NCI-H526 (cell line): ENCODE data around the gene IZUMO4.
A peak's percentile ranks its signal among the peaks of the same experiment; 100 is the strongest.

Source experiments
- DNase-seq, 2 experiments: peaks; one replicate each; lab custom pipeline; 2025; lab: John Stamatoyannopoulos, UW

The IZUMO4 gene, protein sequence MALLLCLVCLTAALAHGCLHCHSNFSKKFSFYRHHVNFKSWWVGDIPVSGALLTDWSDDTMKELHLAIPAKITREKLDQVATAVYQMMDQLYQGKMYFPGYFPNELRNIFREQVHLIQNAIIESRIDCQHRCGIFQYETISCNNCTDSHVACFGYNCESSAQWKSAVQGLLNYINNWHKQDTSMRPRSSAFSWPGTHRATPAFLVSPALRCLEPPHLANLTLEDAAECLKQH

DNA sequence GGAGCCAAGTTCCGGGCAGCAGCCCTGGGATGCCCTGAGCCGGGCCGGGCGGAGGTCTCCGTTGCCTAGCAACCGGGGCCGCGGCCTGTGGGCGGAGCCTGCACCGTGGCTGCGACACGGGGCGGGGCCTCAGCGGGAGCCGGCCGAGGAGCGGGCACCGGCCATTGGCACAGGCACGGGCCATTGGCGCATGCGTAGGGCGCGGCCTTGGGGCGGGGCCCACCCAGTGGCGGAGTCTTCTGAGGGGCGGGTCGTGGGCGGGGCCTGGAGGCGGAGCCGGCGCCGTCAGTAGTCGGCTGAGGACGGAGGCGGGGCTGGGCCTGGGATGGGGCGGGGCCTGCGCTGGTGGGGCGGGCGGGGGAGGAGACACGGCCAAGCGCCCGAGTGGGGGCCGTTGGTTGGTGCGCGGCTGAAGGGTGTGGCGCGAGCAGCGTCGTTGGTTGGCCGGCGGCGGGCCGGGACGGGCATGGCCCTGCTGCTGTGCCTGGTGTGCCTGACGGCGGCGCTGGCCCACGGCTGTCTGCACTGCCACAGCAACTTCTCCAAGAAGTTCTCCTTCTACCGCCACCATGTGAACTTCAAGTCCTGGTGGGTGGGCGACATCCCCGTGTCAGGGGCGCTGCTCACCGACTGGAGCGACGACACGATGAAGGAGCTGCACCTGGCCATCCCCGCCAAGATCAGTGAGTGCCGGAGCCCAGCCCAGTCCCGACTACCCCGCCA lies at the start of gene IZUMO4:
TSS of gene IZUMO4 (plus strand) at position 436 of the 723 bp plus-strand sequence. CDS start at position 467, 31 bp downstream.
- DNase-seq: peak; percentile 86 to 98

DNA sequence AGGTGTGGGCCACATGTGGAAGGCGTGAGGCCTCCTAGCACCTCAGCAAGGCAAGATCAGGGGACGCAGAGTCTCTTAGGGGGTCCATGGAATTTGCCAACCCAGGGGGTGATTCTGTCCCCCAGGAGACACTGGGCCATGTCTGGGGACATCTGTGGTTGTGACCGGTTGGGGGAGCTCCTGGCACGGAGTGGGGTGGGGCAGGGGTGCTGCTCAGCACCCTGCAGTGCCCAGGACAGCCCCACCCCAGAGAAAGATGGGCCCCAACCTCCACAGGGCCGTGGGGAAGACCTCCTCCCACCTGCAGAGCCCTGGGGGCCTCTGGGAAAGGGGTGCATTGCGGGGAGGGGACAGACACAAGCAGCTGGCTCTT lies 49.7 kb upstream of the IZUMO4 start:
- no peak for DNase-seq

DNA sequence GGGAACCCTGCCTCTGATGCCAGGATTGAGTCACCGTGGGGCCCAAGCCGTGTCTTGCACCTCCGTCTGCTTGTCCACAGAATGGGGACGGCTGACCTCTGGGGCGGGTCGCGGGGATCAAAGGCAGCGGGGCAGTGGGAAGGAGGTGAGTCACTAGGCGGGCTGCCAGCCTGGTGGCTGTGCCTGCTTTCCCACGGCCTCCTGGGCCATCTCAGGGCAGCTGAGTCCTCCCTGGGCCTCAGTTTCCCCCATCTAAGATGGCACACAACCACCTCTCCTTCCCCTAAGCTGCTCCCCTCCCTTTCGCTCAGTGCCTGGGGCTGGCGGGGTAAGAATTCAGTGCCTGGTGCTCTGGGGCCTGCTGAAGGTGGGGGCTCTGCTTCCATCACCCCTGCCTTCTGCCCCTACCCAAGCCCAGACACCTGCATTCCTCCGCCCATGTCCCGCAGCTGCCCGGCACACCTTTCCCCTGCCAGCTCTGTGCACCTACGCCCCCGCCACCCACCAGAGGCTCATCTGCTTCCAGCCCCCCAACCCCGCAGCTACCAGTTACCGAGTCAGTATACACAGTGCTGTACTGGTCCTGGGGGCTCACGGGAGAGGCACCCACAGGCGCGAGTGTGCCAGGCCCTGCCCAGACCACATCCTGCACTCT lies 49.1 kb upstream of the IZUMO4 start:
- no peak for DNase-seq

DNA sequence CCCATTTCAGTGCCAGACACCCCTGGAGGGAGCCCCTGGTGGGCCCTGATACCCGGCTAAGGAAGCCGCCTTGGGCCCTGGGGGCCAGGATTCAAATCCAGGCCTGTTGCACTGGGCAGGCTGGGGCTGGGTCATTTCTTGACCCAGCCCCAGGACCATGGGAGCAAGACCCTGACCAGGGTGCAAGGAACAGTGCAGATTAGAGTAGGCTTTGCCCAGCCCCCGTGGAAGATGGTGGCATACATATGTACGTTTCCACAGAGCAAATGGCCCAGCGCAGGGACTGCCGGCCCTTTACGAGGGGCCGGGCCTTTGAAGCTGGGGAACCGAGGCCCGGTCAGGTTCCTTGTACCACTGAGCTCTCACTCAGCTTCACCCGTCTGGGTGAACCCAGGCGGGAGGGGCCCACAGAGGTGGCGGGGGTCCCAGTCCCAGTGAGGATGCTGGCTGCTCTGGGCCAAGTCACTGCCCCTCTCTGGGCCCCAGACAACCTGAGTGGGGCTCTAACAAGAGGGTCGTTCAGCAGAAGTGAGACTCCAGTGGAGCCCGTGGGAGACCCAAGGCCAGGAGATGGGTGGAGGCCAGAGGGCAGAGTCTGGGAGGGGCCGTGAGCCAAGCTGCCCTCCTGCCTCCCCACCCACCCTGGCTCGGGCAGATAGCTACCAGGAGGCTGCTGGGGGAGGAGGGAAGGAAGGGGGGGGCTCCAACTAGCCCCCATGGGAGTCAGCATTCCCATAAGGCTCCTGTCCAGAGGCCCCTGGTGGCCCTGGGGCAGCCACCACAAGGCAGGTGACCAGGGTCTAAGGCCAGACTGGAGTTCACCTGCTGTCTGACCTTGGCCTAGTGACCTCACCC lies 48.4 kb upstream of the IZUMO4 start:
- no peak for DNase-seq

DNA sequence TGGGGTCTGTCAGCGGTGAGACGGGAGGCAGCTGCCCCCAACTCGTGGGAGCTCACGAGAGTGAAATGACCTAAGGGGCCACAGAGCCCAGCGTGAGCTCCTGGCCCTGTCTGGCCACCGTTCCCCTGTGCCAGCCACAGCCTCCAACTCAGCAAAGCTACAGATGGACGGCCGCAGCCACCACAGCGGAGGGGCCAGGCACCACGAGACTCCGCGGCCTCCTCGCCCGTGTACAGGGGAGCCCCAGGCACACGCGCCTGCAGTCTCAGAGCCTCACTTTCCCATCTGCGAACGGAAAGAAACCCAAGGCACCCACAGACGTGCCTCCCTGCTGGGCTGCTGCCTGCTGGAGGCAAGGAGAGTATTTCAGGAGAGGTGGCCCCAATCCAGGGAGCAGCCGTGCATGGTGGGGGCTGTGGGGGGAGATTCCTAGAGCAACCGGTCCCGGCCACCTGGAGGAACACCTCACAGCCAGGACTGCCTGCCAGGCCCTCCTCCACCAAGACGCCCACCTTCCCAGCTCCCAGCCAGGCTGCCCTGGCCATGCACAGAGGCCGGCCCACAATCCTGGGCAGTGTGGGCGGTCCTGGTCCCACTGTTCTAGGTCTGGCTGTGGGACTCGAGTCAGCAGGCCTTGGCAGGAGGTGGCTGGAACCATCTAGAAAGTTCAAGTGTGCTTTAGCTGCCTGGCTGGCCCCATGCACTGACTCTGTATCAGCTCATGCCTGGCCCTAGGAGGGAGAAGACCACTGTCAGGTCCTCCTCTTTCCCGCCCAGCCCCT lies 47.6 kb upstream of the IZUMO4 start:
- no peak for DNase-seq

DNA sequence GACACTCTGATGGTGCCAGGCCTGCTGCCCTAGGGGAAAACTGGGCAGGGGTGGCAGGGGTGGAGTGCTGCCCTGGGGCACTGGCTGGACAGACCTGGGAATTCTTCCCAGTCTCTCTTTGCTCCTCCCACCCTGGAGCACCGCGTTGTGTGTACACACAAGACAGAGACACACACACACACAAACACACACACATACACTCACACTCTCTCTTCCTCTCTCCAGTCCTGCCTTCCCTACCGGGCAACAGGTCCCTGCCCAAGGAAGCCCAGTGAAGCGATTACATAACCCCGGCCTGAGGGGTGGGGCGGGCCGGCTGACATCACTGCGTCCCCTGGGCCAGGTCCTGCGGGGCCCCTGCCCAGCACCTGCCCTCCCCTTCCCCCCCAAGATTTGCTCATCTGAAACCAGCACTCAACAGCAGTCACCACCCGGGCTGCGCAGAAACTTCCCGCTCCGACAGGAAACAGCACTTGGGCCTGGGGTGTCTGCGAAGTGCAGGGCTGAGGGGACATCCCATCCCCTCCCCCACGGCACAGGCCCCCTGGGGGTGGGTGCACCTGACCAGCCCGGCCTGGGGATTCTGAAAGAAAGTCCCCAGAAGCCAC lies 46.9 kb upstream of the IZUMO4 start:
- peak in 1 of 2 experiments; percentile 44 for DNase-seq

DNA sequence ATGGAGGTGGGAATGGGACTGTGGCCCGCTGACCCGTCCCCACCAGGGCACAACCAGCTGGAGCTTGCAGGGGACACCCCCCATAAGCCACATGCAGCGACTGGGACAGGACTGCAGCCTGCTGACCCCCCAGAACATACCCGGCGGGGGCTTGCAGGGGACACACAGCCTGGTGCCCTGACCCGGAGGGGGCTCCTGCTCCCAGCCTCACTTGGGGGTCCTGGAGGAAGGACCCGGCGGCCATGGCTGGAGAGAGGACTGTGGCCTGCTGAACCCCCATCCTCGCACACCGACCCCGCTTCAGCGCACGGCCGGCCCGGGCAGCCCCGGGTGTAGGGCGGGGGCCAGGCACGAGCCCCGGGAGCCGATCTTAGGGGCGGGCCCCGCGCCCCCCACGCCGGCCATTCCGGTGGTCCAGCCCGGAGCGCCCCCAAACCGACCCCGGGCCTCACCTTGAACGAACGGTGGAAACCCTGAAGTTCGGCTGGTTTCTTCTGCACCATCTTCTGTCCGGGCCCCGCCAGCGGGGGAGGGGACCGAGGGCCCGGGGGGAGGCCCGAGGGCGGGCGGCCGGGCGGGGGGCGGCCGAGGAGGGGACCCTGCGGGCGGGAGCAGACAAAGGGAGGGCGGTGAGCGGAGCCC lies 46.2 kb upstream of the IZUMO4 start:
- peak in 1 of 2 experiments; percentile 35 for DNase-seq

DNA sequence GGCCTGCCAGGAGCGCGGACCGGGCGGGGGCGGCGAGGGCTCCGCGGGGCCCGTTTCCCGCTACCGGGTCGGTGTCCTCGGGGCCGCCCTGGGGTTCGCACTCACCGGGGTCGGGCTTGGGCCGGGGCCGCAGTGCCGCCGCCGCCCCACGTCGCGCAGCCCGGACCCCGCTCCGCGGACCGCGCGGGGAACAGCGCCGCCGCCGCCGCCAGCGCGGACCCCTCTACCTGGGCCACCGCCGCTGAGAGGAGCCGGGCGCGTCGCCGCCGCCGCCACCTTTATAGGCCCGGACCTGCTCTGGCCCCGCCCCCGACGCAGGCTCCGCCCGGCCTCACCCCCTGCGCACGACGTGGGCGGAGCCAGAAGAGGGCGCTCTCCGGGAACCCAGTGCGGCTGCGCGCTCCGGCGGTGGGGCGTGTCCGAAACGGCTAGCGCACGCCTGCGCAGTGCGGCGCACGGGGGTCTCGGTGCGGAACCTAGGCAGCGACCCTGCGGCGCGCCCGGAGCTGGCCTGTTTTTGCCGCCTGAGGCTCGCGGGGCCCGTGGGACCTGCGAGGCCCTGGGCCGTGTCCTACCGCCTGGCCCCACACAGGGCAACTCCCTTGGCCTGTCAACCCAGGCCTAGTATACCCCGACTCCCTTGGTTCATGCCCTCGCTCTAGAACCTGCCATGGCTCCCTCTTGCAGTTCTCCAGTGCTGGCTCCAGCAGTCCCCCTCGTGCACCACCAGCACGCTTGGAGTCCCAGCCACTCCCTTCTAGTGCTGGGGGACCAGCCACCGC lies 45.5 kb upstream of the IZUMO4 start, which contains the start of gene MKNK2:
TSS of gene MKNK2 (minus strand) at position 254 of the 782 bp plus-strand sequence. CDS start 393 bp downstream, outside the sequence.
- DNase-seq: peak in 1 of 2 experiments; percentile 86

DNA sequence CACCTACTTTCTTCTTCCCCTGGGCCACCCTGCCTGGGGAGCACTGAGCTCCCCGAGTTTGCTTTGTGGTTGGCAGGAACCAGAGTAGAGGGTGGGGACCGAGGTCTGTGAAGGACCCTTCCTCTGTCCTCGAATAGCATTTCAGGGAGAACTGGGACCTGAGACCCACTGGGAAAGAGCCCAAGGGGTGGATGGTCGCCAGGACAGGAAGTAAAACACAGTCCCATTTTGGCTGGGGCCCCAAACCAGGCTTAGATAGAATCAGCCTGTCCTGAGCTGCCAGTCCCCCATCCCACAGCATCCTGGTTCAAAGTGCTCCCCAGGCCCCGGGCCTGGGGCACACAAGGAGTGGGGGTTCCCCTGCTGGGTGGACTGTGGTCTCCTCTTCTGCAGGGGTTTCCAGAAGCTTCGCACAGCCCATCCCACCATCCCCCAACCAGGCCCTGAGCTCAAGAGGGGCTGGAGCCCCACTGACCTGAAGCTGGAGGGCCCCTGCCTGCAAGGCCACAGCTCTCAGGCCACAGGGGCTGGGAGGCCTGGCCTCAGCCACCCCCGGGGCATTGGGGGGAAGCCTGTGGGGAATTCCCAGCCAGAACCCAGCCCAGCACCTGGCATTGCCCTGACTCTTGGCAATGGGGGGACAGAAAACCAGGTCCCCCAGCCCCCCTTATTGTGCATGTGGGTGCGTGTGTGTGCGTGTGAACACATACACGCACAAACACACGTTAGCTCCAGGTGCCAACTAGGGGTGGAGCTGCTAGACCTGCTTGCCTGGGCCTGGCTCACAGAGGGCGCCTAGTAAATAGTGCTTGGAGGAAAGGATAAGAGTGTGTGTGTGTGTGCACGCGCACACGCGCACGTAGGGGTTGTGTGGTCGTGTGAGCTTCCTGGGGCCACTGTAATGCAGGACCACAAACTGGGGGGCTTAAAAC lies 44.7 kb upstream of the IZUMO4 start:
- DNase-seq: no peak

DNA sequence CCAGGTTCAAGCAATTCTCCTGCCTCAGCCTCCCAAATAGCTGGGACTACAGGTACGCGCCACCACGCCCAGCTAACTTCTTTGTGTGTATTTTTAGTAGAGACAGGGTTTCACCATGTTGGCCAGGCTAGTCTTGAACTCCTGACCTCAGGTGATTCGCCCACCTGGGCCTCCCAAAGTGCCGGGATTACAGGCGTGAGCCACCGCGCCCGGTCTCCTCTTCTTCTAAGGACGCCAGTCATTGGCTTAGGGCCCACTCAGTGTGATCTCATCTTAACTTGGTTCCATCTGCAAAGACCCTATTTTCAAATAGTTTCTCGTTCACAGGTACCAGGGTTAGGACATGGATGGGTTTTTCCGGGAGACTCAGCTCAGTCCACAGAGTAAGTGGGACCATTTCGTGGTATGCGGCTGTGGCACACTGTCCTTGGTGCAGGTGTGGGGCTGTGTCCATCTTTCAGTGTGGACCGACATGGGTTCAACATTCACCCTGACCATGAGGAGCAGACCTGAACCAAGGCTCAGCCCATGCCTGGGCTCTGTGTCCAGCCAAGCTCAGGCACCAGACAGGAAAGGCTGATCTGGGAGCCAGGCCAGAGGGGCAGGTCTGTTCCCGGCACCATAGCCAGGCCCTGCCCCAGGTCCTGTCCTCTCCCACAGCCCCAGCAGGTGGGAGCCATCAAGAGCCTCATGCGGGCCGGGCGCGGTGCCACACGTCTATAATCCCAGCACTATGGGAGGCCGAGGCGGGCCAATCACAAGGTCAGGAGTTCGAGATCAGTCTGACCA lies 42.9 kb upstream of the IZUMO4 start:
- no peak for DNase-seq

DNA sequence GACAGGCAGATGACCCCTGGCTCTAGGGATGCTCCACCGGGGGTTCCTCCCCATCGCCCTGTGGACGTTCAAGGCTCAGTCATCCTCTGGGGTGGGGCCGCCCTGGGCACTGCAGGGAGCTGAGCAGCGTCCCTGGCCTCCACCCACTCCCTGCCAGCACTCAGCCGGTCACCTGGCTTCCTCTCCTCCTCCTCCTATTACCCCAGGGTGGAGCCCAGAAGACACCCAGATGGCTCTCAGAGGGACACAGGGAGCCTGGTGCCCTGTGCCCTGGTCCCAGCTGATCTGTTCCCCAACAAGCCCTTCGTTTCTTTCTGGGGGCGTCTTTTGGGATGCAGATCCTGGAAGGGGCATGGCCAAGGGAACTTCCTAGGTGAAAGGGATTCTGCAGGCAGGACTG lies 42.0 kb upstream of the IZUMO4 start:
- DNase-seq: no peak

DNA sequence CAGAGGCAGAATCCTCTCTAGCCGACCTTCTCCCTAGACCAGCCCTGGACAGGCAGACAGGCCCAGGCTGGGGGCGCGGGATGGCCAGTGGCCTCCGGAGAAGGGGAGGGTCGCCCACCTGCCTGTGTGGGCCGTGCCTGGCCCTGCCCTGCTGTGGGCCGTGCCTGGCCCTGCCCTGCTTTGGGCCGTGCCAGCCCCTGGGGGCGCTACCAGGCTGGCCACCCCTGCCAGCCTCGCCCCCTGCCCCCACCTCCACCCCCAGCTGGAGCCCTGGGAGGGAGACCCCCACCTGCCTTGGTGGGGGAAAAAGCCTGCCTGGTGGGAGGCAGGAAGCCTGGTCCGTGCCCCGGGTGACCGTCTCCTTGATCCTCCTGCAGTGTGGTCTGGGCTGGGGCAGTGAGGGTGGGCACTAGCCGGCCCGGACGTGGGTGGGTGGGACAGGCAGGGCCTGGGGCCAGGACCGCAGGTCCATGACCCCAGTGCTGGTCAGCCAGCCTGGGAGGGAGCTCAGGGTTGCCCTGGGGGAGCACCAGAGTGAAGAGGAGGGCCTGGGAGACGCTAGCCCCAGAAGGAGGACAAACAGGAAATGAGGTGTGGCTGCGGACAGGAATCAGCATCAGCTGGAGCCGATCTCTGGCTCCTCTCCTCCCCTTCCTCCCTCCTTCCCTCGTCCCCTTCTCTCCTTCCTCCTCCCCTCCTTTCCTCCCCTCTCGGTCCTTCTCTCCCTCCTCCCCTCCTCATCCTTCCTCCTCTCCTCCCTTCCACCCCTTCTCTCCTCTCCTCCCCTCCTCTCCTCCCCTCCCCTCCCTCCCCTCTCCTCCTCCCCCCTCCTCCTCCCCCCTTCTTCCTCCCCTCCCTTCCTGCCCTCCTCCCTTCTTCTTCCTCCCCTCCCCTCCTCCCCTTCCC lies 40.5 kb upstream of the IZUMO4 start:
- DNase-seq: no peak

DNA sequence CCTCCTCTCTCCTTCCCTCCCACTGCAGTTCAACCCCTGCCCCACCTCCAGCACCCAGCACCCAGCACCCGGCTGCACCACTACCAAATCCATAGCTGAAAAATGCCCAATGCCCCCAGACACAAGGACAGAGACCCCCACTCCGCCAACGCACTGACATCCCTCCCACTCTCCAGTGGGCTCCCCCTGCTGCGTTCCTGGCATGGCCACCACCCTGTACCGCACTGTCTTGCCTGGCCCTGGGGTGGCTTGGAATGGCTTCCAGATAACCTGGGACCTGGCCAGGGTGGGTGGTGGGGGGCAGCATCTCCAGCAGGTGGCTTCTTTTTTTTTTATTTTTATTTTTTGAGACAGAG lies 39.9 kb upstream of the IZUMO4 start:
- no peak for DNase-seq

DNA sequence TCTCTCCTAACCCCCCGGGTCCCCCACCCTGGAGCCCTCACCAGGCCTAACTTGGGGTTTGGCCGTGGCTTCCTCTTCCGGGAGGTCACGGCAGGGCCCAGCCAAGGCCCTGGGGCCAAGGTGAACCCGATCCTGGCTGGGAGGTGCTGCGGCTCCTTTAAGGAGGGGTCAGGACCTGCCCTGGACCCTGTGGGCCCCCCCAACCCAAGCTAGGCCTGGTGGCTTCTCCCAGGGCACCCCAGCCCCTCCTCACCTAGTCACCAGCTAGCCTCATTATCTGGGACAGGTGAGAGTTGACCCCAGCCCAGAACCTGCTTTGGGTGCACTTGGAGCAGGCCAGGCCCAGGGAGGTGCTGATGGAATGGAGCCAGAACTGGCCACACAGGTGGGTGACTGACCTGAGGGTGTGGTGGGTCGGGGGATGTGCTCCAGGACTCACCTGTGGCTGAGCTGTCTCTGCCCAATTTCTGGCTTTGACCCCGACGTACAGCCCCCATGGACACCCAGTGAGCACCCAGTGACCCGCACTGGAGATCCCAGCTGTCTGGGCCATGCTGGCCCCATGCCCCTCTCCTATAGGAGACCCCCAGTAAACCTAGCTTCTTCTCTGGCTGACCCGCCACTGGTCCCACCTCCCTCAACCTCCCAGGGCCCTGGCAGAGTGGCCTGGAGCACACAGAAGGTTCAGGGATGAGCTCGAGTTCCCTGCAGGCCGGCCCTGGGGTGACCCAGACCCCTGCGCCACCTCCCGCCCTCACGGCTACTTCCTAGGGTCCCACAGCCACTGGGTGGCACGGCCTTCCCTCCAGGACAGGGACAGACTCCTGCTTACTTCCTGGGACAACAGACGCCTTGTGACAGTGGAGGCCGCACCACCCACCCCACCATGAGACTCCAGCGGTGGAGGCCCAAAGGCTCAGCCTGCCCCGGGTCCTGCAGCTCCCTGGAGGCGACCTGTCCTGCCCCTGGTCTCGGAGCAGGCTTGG lies 38.9 kb upstream of the IZUMO4 start:
- no peak for DNase-seq
